T-helper 17 cell (primary cell): ENCODE data around the gene ECPAS. TPM values are rescaled to one million over a fixed set of nuclear protein-coding genes. Genes with fewer than 3 reads are reported as not detected.
"Not testable (repeated sequence)": the region's sequence is repeated elsewhere in the genome, so short reads cannot be mapped to it uniquely, and the experiment has no call there.

Experiments used
- ATAC-seq: fragments of 150-1000 bp; cut with Tn5 transposase; 2 replicates; pipeline ENCODE4 v1.10.0; 2021; ENCODE audit warnings: mild to moderate bottlenecking, moderate library complexity
- DNase-seq, 3 donors: peaks; one replicate each; pipeline versions ENCODE4 v3.0.0 to v3.0.0-alpha.2; 2020 to 2021
- H3K9me3 ChIP-seq: one replicate; pipeline ENCODE4 v1.7.0; 2013; ENCODE audit warnings: low read length, mild to moderate bottlenecking; ENCODE audit not compliant: control insufficient read depth, poor library complexity, severe bottlenecking
- H3K27ac Mint-ChIP-seq: one replicate; pipeline ENCODE4 v1.8.0; 2022; ENCODE audit warnings: mild to moderate bottlenecking, moderate library complexity, mixed read lengths
- H3K27me3 Mint-ChIP-seq: one replicate; pipeline ENCODE4 v1.8.0; 2022; ENCODE audit warnings: mixed read lengths
- H3K36me3 Mint-ChIP-seq: one replicate; pipeline ENCODE4 v1.8.0; 2022; ENCODE audit warnings: low read depth, mixed read lengths
- H3K4me1 Mint-ChIP-seq: one replicate; pipeline ENCODE4 v1.8.0; 2022; ENCODE audit warnings: mild to moderate bottlenecking, mixed read lengths
- H3K4me3 Mint-ChIP-seq: one replicate; pipeline ENCODE4 v1.8.0; 2022; ENCODE audit warnings: mild to moderate bottlenecking, moderate library complexity, mixed read lengths
- total RNA-seq, 4 donors: library from RNA in 2 of 4; stranded (reverse) in 2 of 4; gene quantifications; one replicate each; pipeline ENCODE4 v1.2.3 and lab custom pipeline; 2022 to 2026

The ECPAS gene
- total RNA-seq, 2 donors from 2014 or later, result 56.8 to 65.9 TPM

- not testable (repeated sequence) for H3K4me3 Mint-ChIP-seq, ATAC-seq, DNase-seq, H3K4me1 Mint-ChIP-seq, H3K9me3 ChIP-seq, H3K27me3 Mint-ChIP-seq, H3K36me3 Mint-ChIP-seq, H3K27ac Mint-ChIP-seq
These were observed 149.8 kb downstream of the ECPAS start for GRCh38 chr9:111334318-111334863.

GRCh38 chr9:111330124-111330523 lies 154.1 kb downstream of the ECPAS start, which contains the start of gene OR2K2:
OR2K2 (minus strand) TSS chr9:111330224; CDS start chr9:111328433, 1,791 bp downstream.
- Mint-ChIP-seq H3K4me1 (no peaks in the 10 kb centered on the region), H3K36me3 (no peaks in the 10 kb centered on the region), H3K27ac (no peak within 1 kb of the TSS), H3K4me3 (no peak within 1 kb of the TSS), H3K27me3 (peaks cover 10% of the 10 kb centered on the region)
- no peak for ATAC-seq
- DNase-seq, result no peak
- no peaks in the 10 kb centered on the region for H3K9me3 ChIP-seq

GRCh38 chr9:111320631-111321030 lies 163.6 kb downstream of the ECPAS start:
- no peaks in the 10 kb centered on the region for H3K9me3 ChIP-seq
- H3K4me3 Mint-ChIP-seq, result no peak overlapping the region
- peaks cover 4% of the 10 kb centered on the region for H3K36me3 Mint-ChIP-seq
- H3K27me3 Mint-ChIP-seq, result no peaks in the 10 kb centered on the region
- DNase-seq (no peak), ATAC-seq (no peak)
- no peak overlapping the region for H3K27ac Mint-ChIP-seq
- no peaks in the 10 kb centered on the region for H3K4me1 Mint-ChIP-seq

- no peak for DNase-seq
These were observed 167.4 kb downstream of the ECPAS start for GRCh38 chr9:111316796-111317195.

More at GRCh38 chr9:111316796-111317195, 167.4 kb downstream of the ECPAS start:
- peaks cover 2% of the 10 kb centered on the region for H3K36me3 Mint-ChIP-seq
- H3K27me3 Mint-ChIP-seq, result no peaks in the 10 kb centered on the region
- no peak overlapping the region for H3K27ac Mint-ChIP-seq
- H3K9me3 ChIP-seq, result no peaks in the 10 kb centered on the region
- peaks cover under 1% of the 10 kb centered on the region for H3K4me1 Mint-ChIP-seq
- ATAC-seq, result no peak
- H3K4me3 Mint-ChIP-seq, result no peak overlapping the region

Other genes with a start within 250 kb of the ECPAS start
- not detected for gene OR2K2, start 154.2 kb downstream of the ECPAS start, total RNA-seq
- gene ZNF483, start 40.8 kb upstream of the ECPAS start, total RNA-seq, result 10 to 100 TPM; 21.2 to 21.4 TPM
- 1 to 10 TPM in 1 of 2 donors, not detected in 1; 2.0 TPM for gene PTGR1, start 115.3 kb upstream of the ECPAS start, total RNA-seq
- gene DNAJC25, start 147.0 kb upstream of the ECPAS start, total RNA-seq, result 1 to 10 TPM; 3.6 to 4.4 TPM
- 1 to 10 TPM; 5.3 to 6.7 TPM for gene GNG10, start 177.2 kb upstream of the ECPAS start, total RNA-seq